HG03175 (cell line): ENCODE results near the gene SENP6.
A peak's percentile ranks its signal among the peaks of the same experiment; 100 is the strongest.
"Not testable (repeated sequence)": the region's sequence is repeated elsewhere in the genome, so short reads cannot be mapped to it uniquely, and the experiment has no call there.

Source experiments
- ATAC-seq: cut with Tn5 transposase; IDR thresholded peaks from one replicate; pipeline ENCODE4 v1.9.1; 2021; ENCODE audit warnings: mild to moderate bottlenecking, moderate library complexity; ENCODE audit not compliant: unreplicated experiment

Gene SENP6

GRCh38 chr6:75601304-75602245 lies at the start of gene SENP6:
Gene SENP6 (plus strand): TSS chr6:75601880. CDS start chr6:75602525, 645 bp downstream.
- peak; percentile 68 for ATAC-seq

- no peak for ATAC-seq
These were observed 45.4 kb upstream of the SENP6 start for GRCh38 chr6:75556240-75556639.

GRCh38 chr6:75557068-75557467 lies 44.6 kb upstream of the SENP6 start:
- ATAC-seq = no peak

- ATAC-seq = peak; percentile 93
These were observed 38.6 kb upstream of the SENP6 start for GRCh38 chr6:75563032-75563431.

GRCh38 chr6:75566137-75566767 lies 35.4 kb upstream of the SENP6 start:
- no peak for ATAC-seq

- ATAC-seq = no peak
These were observed 33.6 kb upstream of the SENP6 start for GRCh38 chr6:75568100-75568499.

- ATAC-seq = no peak
These were observed 32.7 kb upstream of the SENP6 start for GRCh38 chr6:75568965-75569364.

GRCh38 chr6:75570671-75571070 lies 31.0 kb upstream of the SENP6 start:
- not testable (repeated sequence) for ATAC-seq

- no peak for ATAC-seq
These were observed 29.6 kb upstream of the SENP6 start for GRCh38 chr6:75572072-75572471.

GRCh38 chr6:75579951-75580350 lies 21.7 kb upstream of the SENP6 start:
- ATAC-seq = peak; percentile 92

GRCh38 chr6:75581231-75581630 lies 20.4 kb upstream of the SENP6 start:
- ATAC-seq = no peak

GRCh38 chr6:75584552-75584951 lies 17.1 kb upstream of the SENP6 start:
- ATAC-seq = not testable (repeated sequence)

- no peak for ATAC-seq
These were observed 12.7 kb upstream of the SENP6 start for GRCh38 chr6:75588948-75589347.

- no peak for ATAC-seq
These were observed 11.3 kb upstream of the SENP6 start for GRCh38 chr6:75590370-75590769.

- ATAC-seq = not testable (repeated sequence)
These were observed 5.3 kb upstream of the SENP6 start for GRCh38 chr6:75596380-75596779.

- no peak for ATAC-seq
These were observed 912 bp upstream of the SENP6 start for GRCh38 chr6:75600768-75601167.

GRCh38 chr6:75602246-75603105 lies 796 bp downstream of the SENP6 start:
- peak; percentile 40 for ATAC-seq

GRCh38 chr6:75603106-75603420 lies 1.4 kb downstream of the SENP6 start:
- no peak for ATAC-seq

GRCh38 chr6:75604294-75604693 lies 2.6 kb downstream of the SENP6 start:
- ATAC-seq = no peak

- ATAC-seq = no peak
These were observed 4.0 kb downstream of the SENP6 start for GRCh38 chr6:75605635-75606034.

GRCh38 chr6:75608304-75608703 lies 6.6 kb downstream of the SENP6 start:
- ATAC-seq = no peak
